ENCODE data around the gene CDH8.
"Not testable (repeated sequence)": the region's sequence is repeated elsewhere in the genome, so short reads cannot be mapped to it uniquely, and the experiment has no call there.

Gene CDH8

GRCh38 chr16:61836804-61837393 lies 199.3 kb downstream of the CDH8 start:
- DNase-seq = no peak

- no peak for DNase-seq
Observed at GRCh38 chr16:61834082-61834481, 202.2 kb downstream of the CDH8 start.

- DNase-seq = no peak
Observed at GRCh38 chr16:61831351-61831917, 204.8 kb downstream of the CDH8 start.

- DNase-seq = no peak
Observed at GRCh38 chr16:61829631-61830030, 206.6 kb downstream of the CDH8 start.

- no peak for DNase-seq
Observed at GRCh38 chr16:61823326-61823725, 212.9 kb downstream of the CDH8 start.

GRCh38 chr16:61820820-61821219 lies 215.4 kb downstream of the CDH8 start:
- DNase-seq = no peak

- DNase-seq = no peak
Observed at GRCh38 chr16:61820398-61820797, 215.8 kb downstream of the CDH8 start.

- no peak for DNase-seq
Observed at GRCh38 chr16:61818850-61819249, 217.4 kb downstream of the CDH8 start.

GRCh38 chr16:61817583-61818278 lies 218.5 kb downstream of the CDH8 start:
- DNase-seq = no peak

- DNase-seq = no peak
Observed at GRCh38 chr16:61814726-61815347, 221.4 kb downstream of the CDH8 start.

GRCh38 chr16:61813339-61813738 lies 222.9 kb downstream of the CDH8 start:
- no peak for DNase-seq

- no peak for DNase-seq
Observed at GRCh38 chr16:61812251-61812650, 224.0 kb downstream of the CDH8 start.

- no peak for DNase-seq
Observed at GRCh38 chr16:61807551-61807950, 228.7 kb downstream of the CDH8 start.

GRCh38 chr16:61801217-61801616 lies 235.0 kb downstream of the CDH8 start:
- DNase-seq = not testable (repeated sequence)

GRCh38 chr16:61798741-61799140 lies 237.5 kb downstream of the CDH8 start:
- no peak for DNase-seq

GRCh38 chr16:61797961-61798507 lies 238.2 kb downstream of the CDH8 start:
- no peak for DNase-seq

- DNase-seq = no peak
Observed at GRCh38 chr16:61797296-61797795, 238.9 kb downstream of the CDH8 start.

GRCh38 chr16:61792194-61792909 lies 243.9 kb downstream of the CDH8 start:
- DNase-seq = no peak

- DNase-seq = no peak
Observed at GRCh38 chr16:61791464-61791863, 244.8 kb downstream of the CDH8 start.

- DNase-seq = not testable (repeated sequence)
Observed at GRCh38 chr16:61781855-61782254, 254.4 kb downstream of the CDH8 start.

- DNase-seq = no peak
Observed at GRCh38 chr16:61780161-61780560, 256.1 kb downstream of the CDH8 start.

GRCh38 chr16:61770301-61770700 lies 265.9 kb downstream of the CDH8 start:
- no peak for DNase-seq

- DNase-seq = no peak
Observed at GRCh38 chr16:61763991-61764390, 272.2 kb downstream of the CDH8 start.

Measured in CD4-positive, alpha-beta T cell treated with Interferon alpha-2 for 1 hour (primary cell).